Neural cell (in vitro differentiated cells): ENCODE results near the gene HJURP. TPM values are rescaled to one million over a fixed set of nuclear protein-coding genes. Genes with fewer than 3 reads are reported as not detected.

Source experiments
- H2AFZ ChIP-seq: fragments of 200-600, 300-800 bp; sonication (generic), shearing (Covaris generic); 2 replicates; pipeline ENCODE4 v1.6.0; 2014; ENCODE audit warnings: low read depth, mild to moderate bottlenecking, antibody characterized with exemption, low read length, moderate library complexity
- H3F3A ChIP-seq: fragments of 200-600 bp; shearing (Covaris generic); 2 replicates; pipeline ENCODE4 v1.6.1; 2016; ENCODE audit warnings: mild to moderate bottlenecking, moderate library complexity, mixed read lengths, antibody characterized with exemption, low read length; ENCODE audit not compliant: insufficient read depth, poor library complexity, severe bottlenecking
- H3K27ac ChIP-seq: fragments of 200-600, 300-800 bp; sonication (generic), shearing (Covaris generic); 2 replicates; pipeline ENCODE4 v1.5.1; 2014; ENCODE audit warnings: mild to moderate bottlenecking, low read length, moderate library complexity
- H3K27me3 ChIP-seq: fragments of 300-800, 200-600 bp; sonication (generic), shearing (Covaris generic); 2 replicates; pipeline ENCODE4 v1.6.0; 2014; ENCODE audit warnings: mild to moderate bottlenecking, low read depth, low read length, moderate library complexity; ENCODE audit not compliant: insufficient read depth
- H3K36me3 ChIP-seq: fragments of 300-800, 200-600 bp; sonication (generic), shearing (Covaris generic); 2 replicates; pipeline ENCODE4 v1.5.1; 2014; ENCODE audit warnings: mild to moderate bottlenecking, antibody characterized with exemption, low read length, moderate library complexity; ENCODE audit not compliant: insufficient read depth
- H3K4me2 ChIP-seq: fragments of 300-800, 200-600 bp; sonication (generic), shearing (Covaris generic); 2 replicates; pipeline ENCODE4 v1.6.0; 2014; ENCODE audit warnings: mild to moderate bottlenecking, low read length
- H3K4me3 ChIP-seq: fragments of 300-800, 200-600 bp; sonication (generic), shearing (Covaris generic); 2 replicates; pipeline ENCODE4 v1.5.1; 2014; ENCODE audit warnings: mild to moderate bottlenecking, low read length, moderate library complexity
- H3K79me2 ChIP-seq: fragments of 200-600 bp; shearing (Covaris generic); replicated peaks from 2 replicates; pipeline ENCODE4 v1.6.0; 2014; ENCODE audit warnings: mild to moderate bottlenecking, low read length, moderate library complexity; ENCODE audit not compliant: insufficient read depth
- H3K9ac ChIP-seq: fragments of 300-800, 200-600 bp; sonication (generic), shearing (Covaris generic); 2 replicates; pipeline ENCODE4 v1.6.1; 2016; ENCODE audit warnings: mild to moderate bottlenecking, low read length, mixed read lengths
- H3K9me2 ChIP-seq: fragments of 200-600 bp; shearing (Covaris generic); 2 replicates; pipeline ENCODE4 v1.6.1; 2016; ENCODE audit warnings: mild to moderate bottlenecking, low read length, mixed read lengths; ENCODE audit not compliant: insufficient read depth
- H3K9me3 ChIP-seq: fragments of 200-600, 300-800 bp; sonication (generic), shearing (Covaris generic); 2 replicates; pipeline ENCODE4 v1.6.1; 2016; ENCODE audit warnings: mild to moderate bottlenecking, mixed run types, low read length, moderate library complexity, mixed read lengths
- H4K20me1 ChIP-seq: fragments of 200-600 bp; shearing (Covaris generic); 2 replicates; pipeline ENCODE4 v1.6.1; 2016; ENCODE audit warnings: mild to moderate bottlenecking, mixed run types; ENCODE audit not compliant: insufficient read depth
- EP300 ChIP-seq: fragments of 450-650 bp; conservative IDR thresholded peaks from 2 replicates; pipeline ENCODE4 v1.6.1; 2014; ENCODE audit warnings: antibody characterized with exemption, mild to moderate bottlenecking, moderate library complexity; ENCODE audit not compliant: poor library complexity, severe bottlenecking
- EZH2 ChIP-seq: fragments of 200-600, 300-800 bp; shearing (Covaris generic), sonication (generic); IDR thresholded peaks from 2 replicates; pipeline ENCODE4 v1.6.1; 2014; ENCODE audit warnings: antibody characterized with exemption, low read length, borderline replicate concordance, mild to moderate bottlenecking; ENCODE audit not compliant: insufficient read depth, poor library complexity, severe bottlenecking
- MXI1 ChIP-seq: fragments of 450-650 bp; conservative IDR thresholded peaks from 2 replicates; pipeline ENCODE4 v1.6.1; 2014; ENCODE audit warnings: antibody characterized with exemption, mild to moderate bottlenecking; ENCODE audit not compliant: poor library complexity, severe bottlenecking
- POLR2AphosphoS5 ChIP-seq: IDR thresholded peaks from 2 replicates; pipeline ENCODE4 v1.6.1; 2012
- RAD21 ChIP-seq: fragments of 450-650 bp; conservative IDR thresholded peaks from 2 replicates; pipeline ENCODE4 v1.6.1; 2014; ENCODE audit warnings: antibody characterized with exemption, mild to moderate bottlenecking, moderate library complexity
- SMC3 ChIP-seq: fragments of 450-650 bp; conservative IDR thresholded peaks from 2 replicates; pipeline ENCODE4 v1.6.1; 2014; ENCODE audit warnings: antibody characterized with exemption, mild to moderate bottlenecking, moderate library complexity; ENCODE audit not compliant: poor library complexity
- TAF1 ChIP-seq: IDR thresholded peaks from 2 replicates; pipeline ENCODE4 v1.6.1; 2012; ENCODE audit warnings: low read depth
- polyA plus RNA-seq: library from polyadenylated mRNA; depleted of rRNA; stranded (reverse); fragments of >200 nt; gene quantifications from 2 replicates; pipeline ENCODE4 v1.2.3, GENCODE V29; 2014
- TF ChIP-seq, protein P1 (sequence below): IDR thresholded peaks from 2 replicates; pipeline ENCODE4 v1.6.1; 2012; ENCODE audit warnings: borderline replicate concordance
- TF ChIP-seq, protein P2 (sequence below): fragments of 450-650 bp; IDR thresholded peaks from 2 replicates; pipeline ENCODE4 v1.5.1; 2014; ENCODE audit warnings: antibody characterized with exemption, mild to moderate bottlenecking, moderate library complexity; ENCODE audit not compliant: poor library complexity, severe bottlenecking

HJURP gene
- polyA plus RNA-seq, 1 donor from 2014 or later: 1.3 TPM

DNA sequence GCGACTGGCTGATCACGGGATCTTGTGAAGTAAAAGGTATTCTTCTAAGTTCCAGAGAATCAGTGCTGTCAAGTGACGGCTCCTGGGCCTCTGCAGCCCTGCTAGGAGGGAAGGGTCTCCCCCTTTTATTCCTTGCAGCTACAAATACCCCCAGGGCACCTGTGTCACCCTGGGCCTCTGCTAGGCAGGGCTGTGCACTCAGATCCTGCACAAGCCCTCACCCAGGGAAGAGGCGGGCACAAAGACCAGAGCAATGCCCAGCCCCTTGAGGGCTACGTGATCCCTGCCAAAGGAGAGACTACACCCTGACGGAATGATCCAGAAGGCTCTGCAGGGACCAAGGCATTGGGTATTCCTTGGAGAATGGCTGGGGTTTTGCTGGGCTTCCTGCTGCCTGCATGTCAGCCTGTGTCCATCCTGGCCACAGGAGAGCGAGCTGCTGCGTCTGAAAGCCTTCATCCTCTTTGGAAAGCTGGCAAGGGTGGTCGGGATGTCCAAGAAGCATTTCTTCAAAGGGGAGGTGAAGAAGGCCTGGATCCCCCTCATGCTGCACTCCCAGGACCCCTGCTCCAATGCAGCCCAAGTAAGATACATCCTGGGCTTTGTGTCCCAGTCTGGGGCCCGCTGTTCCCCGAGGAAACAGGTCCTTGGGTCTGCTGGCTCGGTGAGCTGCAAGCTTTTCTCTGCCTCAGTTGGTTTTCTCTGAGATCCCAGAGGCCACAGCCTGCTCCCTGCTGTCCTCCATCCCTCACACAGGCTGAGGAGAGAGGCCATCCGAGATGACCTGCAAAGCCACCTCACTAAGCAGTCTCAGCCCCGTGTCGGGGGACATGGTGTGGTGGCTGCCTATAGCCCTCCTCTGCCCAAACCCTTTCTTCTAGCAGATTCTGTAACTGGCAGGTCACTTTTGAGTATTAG lies 24.9 kb downstream of the HJURP start:
- Histone ChIP-seq H4K20me1 (no peaks in the 10 kb centered on the region), H3K9me3 (no peaks in the 10 kb centered on the region), H3K27ac (no peak overlapping the region), H3K36me3 (no peaks in the 10 kb centered on the region), H2AFZ (no peak overlapping the region), H3K9ac (no peak overlapping the region), H3K4me2 (no peak overlapping the region), H3K9me2 (no peaks in the 10 kb centered on the region), H3K79me2 (no peaks in the 10 kb centered on the region), H3F3A (no peaks in the 10 kb centered on the region), H3K27me3 (no peaks in the 10 kb centered on the region), H3K4me3 (no peak overlapping the region)
- no peak for TF ChIP-seq EZH2
- TF ChIP-seq EP300: no peak
- no peak for TF ChIP-seq SMC3
- no peak for TF ChIP-seq TAF1
- TF ChIP-seq POLR2AphosphoS5: no peak
- TF ChIP-seq, protein P1, sequence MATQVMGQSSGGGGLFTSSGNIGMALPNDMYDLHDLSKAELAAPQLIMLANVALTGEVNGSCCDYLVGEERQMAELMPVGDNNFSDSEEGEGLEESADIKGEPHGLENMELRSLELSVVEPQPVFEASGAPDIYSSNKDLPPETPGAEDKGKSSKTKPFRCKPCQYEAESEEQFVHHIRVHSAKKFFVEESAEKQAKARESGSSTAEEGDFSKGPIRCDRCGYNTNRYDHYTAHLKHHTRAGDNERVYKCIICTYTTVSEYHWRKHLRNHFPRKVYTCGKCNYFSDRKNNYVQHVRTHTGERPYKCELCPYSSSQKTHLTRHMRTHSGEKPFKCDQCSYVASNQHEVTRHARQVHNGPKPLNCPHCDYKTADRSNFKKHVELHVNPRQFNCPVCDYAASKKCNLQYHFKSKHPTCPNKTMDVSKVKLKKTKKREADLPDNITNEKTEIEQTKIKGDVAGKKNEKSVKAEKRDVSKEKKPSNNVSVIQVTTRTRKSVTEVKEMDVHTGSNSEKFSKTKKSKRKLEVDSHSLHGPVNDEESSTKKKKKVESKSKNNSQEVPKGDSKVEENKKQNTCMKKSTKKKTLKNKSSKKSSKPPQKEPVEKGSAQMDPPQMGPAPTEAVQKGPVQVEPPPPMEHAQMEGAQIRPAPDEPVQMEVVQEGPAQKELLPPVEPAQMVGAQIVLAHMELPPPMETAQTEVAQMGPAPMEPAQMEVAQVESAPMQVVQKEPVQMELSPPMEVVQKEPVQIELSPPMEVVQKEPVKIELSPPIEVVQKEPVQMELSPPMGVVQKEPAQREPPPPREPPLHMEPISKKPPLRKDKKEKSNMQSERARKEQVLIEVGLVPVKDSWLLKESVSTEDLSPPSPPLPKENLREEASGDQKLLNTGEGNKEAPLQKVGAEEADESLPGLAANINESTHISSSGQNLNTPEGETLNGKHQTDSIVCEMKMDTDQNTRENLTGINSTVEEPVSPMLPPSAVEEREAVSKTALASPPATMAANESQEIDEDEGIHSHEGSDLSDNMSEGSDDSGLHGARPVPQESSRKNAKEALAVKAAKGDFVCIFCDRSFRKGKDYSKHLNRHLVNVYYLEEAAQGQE: no peak
- TF ChIP-seq, protein P2, sequence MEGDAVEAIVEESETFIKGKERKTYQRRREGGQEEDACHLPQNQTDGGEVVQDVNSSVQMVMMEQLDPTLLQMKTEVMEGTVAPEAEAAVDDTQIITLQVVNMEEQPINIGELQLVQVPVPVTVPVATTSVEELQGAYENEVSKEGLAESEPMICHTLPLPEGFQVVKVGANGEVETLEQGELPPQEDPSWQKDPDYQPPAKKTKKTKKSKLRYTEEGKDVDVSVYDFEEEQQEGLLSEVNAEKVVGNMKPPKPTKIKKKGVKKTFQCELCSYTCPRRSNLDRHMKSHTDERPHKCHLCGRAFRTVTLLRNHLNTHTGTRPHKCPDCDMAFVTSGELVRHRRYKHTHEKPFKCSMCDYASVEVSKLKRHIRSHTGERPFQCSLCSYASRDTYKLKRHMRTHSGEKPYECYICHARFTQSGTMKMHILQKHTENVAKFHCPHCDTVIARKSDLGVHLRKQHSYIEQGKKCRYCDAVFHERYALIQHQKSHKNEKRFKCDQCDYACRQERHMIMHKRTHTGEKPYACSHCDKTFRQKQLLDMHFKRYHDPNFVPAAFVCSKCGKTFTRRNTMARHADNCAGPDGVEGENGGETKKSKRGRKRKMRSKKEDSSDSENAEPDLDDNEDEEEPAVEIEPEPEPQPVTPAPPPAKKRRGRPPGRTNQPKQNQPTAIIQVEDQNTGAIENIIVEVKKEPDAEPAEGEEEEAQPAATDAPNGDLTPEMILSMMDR: no peak
- no peak for TF ChIP-seq RAD21
- TF ChIP-seq MXI1: no peak

DNA sequence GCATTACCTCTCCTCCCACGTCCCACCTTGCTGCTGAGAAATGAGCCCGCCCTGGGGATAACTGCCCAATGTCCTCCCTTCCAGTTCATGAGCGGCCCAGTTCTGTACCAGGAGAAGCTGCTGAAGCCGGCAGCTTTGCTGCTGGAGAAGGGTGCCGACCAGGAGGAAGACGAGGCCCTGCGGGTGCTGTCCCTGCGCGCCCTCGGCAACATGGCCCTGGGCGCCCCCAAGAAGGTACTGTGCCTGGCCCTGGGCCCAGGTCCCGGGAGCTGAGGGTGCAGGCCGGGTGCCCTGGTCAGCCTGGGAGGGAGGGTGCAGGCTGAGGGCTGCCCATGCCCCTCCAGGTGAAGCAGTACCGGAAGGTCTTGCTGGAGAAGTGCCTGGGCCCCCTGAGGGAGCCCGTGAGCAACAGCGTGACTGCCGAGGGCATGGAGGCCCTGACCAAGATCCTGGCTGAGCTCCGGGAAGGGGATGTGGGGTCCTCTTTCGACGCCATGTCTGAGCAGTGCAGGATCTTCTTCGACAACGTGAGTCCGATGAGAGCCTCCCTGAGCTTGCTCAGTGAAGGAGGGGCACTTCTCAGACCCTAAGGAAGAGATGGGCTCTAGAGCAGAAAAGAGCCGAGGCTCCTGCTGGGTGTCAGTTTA lies 25.7 kb downstream of the HJURP start:
- no peaks in the 10 kb centered on the region for H3K36me3 ChIP-seq
- TF ChIP-seq, protein P2: no peak
- no peak for TF ChIP-seq TAF1
- TF ChIP-seq POLR2AphosphoS5: no peak
- no peak for TF ChIP-seq EP300
- no peak for TF ChIP-seq RAD21
- no peak for TF ChIP-seq EZH2
- TF ChIP-seq, protein P1: no peak
- TF ChIP-seq SMC3: no peak
- TF ChIP-seq MXI1: no peak
- H3K9me2 ChIP-seq: no peaks in the 10 kb centered on the region
- H3K27ac ChIP-seq: no peak overlapping the region
- H4K20me1 ChIP-seq: no peaks in the 10 kb centered on the region
- H3F3A ChIP-seq: no peaks in the 10 kb centered on the region
- no peak overlapping the region for H3K9ac ChIP-seq
- no peak overlapping the region for H2AFZ ChIP-seq
- no peaks in the 10 kb centered on the region for H3K79me2 ChIP-seq
- no peaks in the 10 kb centered on the region for H3K9me3 ChIP-seq
- no peaks in the 10 kb centered on the region for H3K27me3 ChIP-seq
- no peak overlapping the region for H3K4me3 ChIP-seq
- no peak overlapping the region for H3K4me2 ChIP-seq
